ENCODE results near the gene ZNF324. TPM values are rescaled to one million over a fixed set of nuclear protein-coding genes. Genes with fewer than 3 reads are reported as not detected.
A peak's percentile ranks its signal among the peaks of the same experiment; 100 is the strongest.

ZNF324 gene
- total RNA-seq, 1 experiment from 2014 or later = 11.3 TPM

- TF ChIP-seq ELF1 (IDR thresholded peaks at IDR 0.05; ENCODE audit: borderline replicate concordance, low read depth) (peak; percentile 74; the same call in 1 of the 2 replicates), ZFX (IDR thresholded peaks at IDR 0.05) (peak; percentile 86; the same call in 1 of the 2 replicates), CEBPB (IDR thresholded peaks at IDR 0.05; ENCODE audit: low read depth) (no peak), TCF7L2 (IDR thresholded peaks at IDR 0.05; ENCODE audit: borderline replicate concordance, extremely low read depth, insufficient read depth, insufficient read length) (peak; percentile 60)
Measured at GRCh38 chr19:58475714-58476497, 9.0 kb downstream of the ZNF324 start, which contains the start of gene ZNF446 (continued).

- H3K9me3 ChIP-seq (ENCODE audit: control insufficient read depth in 1 of 2, insufficient read depth in 1 of 2, low read depth in 1 of 2, low read length in 2 of 2) = no peaks in the 10 kb centered on the region
- no peaks in the 10 kb centered on the region for H3K27me3 ChIP-seq (ENCODE audit: insufficient read depth, low read length)
- no peaks in the 10 kb centered on the region for H4K20me1 ChIP-seq (ENCODE audit: insufficient read depth)
- RAD21 ChIA-PET (ENCODE audit: low non-redundant PET in 1 of 2, low total read pairs in 2 of 2, uncharacterized antibody in 2 of 2, unreplicated experiment in 2 of 2) = no interaction called here
- H3K36me3 ChIP-seq (ENCODE audit: control insufficient read depth in 1 of 2, insufficient read depth in 2 of 2, low read length in 2 of 2) = peaks cover 8 to 9% of the 10 kb centered on the region in 2 experiments; a peak in 3 of 4 replicates
- peak overlapping the region; percentile 69 for H3K27ac ChIP-seq (ENCODE audit: low read depth, low read length)
- ATAC-seq (no peak), DNase-seq (ENCODE audit: low read depth, low spot score) (no peak)
- H3K9me2 ChIP-seq (ENCODE audit: insufficient read depth) = no peaks in the 10 kb centered on the region
- peak overlapping the region; percentile 99 for H3K4me2 ChIP-seq (ENCODE audit: low read length)
- H3K4me3 ChIP-seq (replicated peaks in 1 of 2; ENCODE audit: low read depth in 1 of 2, low read length in 2 of 2) = peak overlapping the region; percentile 75 to 76
- TF ChIP-seq ZFX (IDR thresholded peaks at IDR 0.05) (peak; percentile 60; the same call in 1 of the 2 replicates), POLR2A (IDR thresholded peaks at IDR 0.05; ENCODE audit: borderline replicate concordance, extremely low read depth, insufficient read depth, insufficient read length) (peak; percentile 7), RAD21 (IDR thresholded peaks at IDR 0.05; ENCODE audit: low read depth) (no peak)
- no peaks in the 10 kb centered on the region for H3K79me2 ChIP-seq (ENCODE audit: insufficient read depth, low read length)
- POLR2A ChIA-PET = interaction anchor here (1.5 kb wide), 1 partner anchor 37 kb away, joined by 4 read pairs; no protein-coding TSS in a partner anchor
- H3K4me1 ChIP-seq (ENCODE audit: control insufficient read depth in 1 of 2, insufficient read depth in 2 of 2, low read length in 2 of 2) = peaks cover 13 to 25% of the 10 kb centered on the region in 2 experiments
- no peak overlapping the region for H2AFZ ChIP-seq (ENCODE audit: low read depth, low read length, poor library complexity, severe bottlenecking)
- CTCF ChIA-PET = no interaction called here
- H3K9ac ChIP-seq (ENCODE audit: low read length) = peak overlapping the region; percentile 74
- intact Hi-C loops (cut with micrococcal nuclease) = no loop called here
- BruUV-seq (replicated peaks) = TSS peak; percentile 19
Measured at GRCh38 chr19:58476498-58477015, 9.7 kb downstream of the ZNF324 start.

GRCh38 chr19:58477130-58477529 is 10.2 kb downstream of the ZNF324 start:
- Histone ChIP-seq H3K27ac (ENCODE audit: low read depth, low read length) (peak overlapping the region; percentile 69), H3K27me3 (ENCODE audit: insufficient read depth, low read length) (no peaks in the 10 kb centered on the region), H3K4me3 (replicated peaks in 1 of 2; ENCODE audit: low read depth in 1 of 2, low read length in 2 of 2) (peak overlapping the region; percentile 75 to 76), H3K36me3 (ENCODE audit: control insufficient read depth in 1 of 2, insufficient read depth in 2 of 2, low read length in 2 of 2) (peaks cover 6 to 7% of the 10 kb centered on the region in 2 experiments; a peak in 3 of 4 replicates), H2AFZ (ENCODE audit: low read depth, low read length, poor library complexity, severe bottlenecking) (no peak overlapping the region), H3K79me2 (ENCODE audit: insufficient read depth, low read length) (no peaks in the 10 kb centered on the region), H3K4me1 (ENCODE audit: control insufficient read depth in 1 of 2, insufficient read depth in 2 of 2, low read length in 2 of 2) (peaks cover 13 to 25% of the 10 kb centered on the region in 2 experiments), H3K4me2 (ENCODE audit: low read length) (peak overlapping the region; percentile 99), H3K9me3 (ENCODE audit: control insufficient read depth in 1 of 2, insufficient read depth in 1 of 2, low read depth in 1 of 2, low read length in 2 of 2) (no peaks in the 10 kb centered on the region), H3K9me2 (ENCODE audit: insufficient read depth) (no peaks in the 10 kb centered on the region), H4K20me1 (ENCODE audit: insufficient read depth) (no peaks in the 10 kb centered on the region), H3K9ac (ENCODE audit: low read length) (peak overlapping the region; percentile 74)
- no peak for ATAC-seq
- intact Hi-C loops (cut with micrococcal nuclease) = no loop called here
- DNase-seq (ENCODE audit: low read depth, low spot score) = no peak
- POLR2A ChIA-PET = no interaction called here
- RAD21 ChIA-PET (ENCODE audit: low non-redundant PET in 1 of 2, low total read pairs in 2 of 2, uncharacterized antibody in 2 of 2, unreplicated experiment in 2 of 2) = no interaction called here
- BruUV-seq (replicated peaks) = no TSS peak
- CTCF ChIA-PET = no interaction called here
- TF ChIP-seq YY1 (IDR thresholded peaks at IDR 0.05; ENCODE audit: extremely low read depth, insufficient replicate concordance, low read depth, low read length) (no peak), POLR2A (IDR thresholded peaks at IDR 0.05; ENCODE audit: borderline replicate concordance, extremely low read depth, insufficient read depth, insufficient read length) (no peak), CBX3 (IDR thresholded peaks at IDR 0.05; ENCODE audit: low read depth) (no peak), ZNF274 (IDR thresholded peaks at IDR 0.05; ENCODE audit: low read depth, low read length) (no peak), ATF3 (IDR thresholded peaks at IDR 0.05) (no peak), CEBPB (IDR thresholded peaks at IDR 0.05; ENCODE audit: low read depth) (no peak), FOSL1 (IDR thresholded peaks at IDR 0.05; ENCODE audit: low read depth) (no peak), ELF1 (IDR thresholded peaks at IDR 0.05; ENCODE audit: borderline replicate concordance, low read depth) (no peak), ZBTB33 (IDR thresholded peaks at IDR 0.05; ENCODE audit: extremely low read depth, insufficient replicate concordance, low read length) (no peak), SIN3A (IDR thresholded peaks at IDR 0.05; ENCODE audit: low read depth) (no peak), TCF7L2 (IDR thresholded peaks at IDR 0.05; ENCODE audit: borderline replicate concordance, extremely low read depth, insufficient read depth, insufficient read length) (no peak), POLR2AphosphoS5 (IDR thresholded peaks at IDR 0.05; ENCODE audit: low read depth, low read length) (no peak), SP1 (IDR thresholded peaks at IDR 0.05; ENCODE audit: low read depth) (no peak)

All from HCT116 (cell line).